ENCODE results near the gene BTBD10. TPM values are rescaled to one million over a fixed set of nuclear protein-coding genes. Genes with fewer than 3 reads are reported as not detected.

BTBD10 gene
- total RNA-seq, 1 experiment from 2014 or later: 29.6 TPM

DNA sequence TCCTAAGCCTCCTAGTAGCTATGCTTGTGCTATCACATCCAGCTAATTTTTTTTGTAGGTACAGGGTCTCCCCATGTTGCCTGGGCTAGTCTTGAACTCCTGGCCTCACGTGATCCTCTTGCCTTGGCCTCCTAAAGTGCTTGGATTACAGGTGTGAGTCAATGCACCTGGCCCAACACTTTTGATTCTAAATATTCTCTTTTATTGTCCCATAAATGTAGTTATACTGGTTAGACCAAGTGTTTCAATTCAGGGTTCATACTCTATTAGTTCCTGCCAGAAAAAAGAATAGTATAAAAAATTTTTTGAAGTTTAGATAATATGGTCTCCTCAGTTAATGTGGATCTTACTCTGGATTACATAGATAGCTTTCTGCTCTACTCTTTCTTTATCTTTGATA is 39.5 kb upstream of the BTBD10 start:
- in situ Hi-C loops (cut with HindIII; ENCODE audit: low pct_unique_long_range_greater_than_20kb, low sequenced_read_pairs): no loop called here
- ChIA-PET CTCF (interaction anchor here (0.8 kb wide), 1 partner anchor 15 kb away, joined by 3 read pairs; no protein-coding TSS in a partner anchor), POLR2A (no interaction called here)
- no peaks in the 10 kb centered on the region for H3K9me3 ChIP-seq (ENCODE audit: control insufficient read depth, insufficient read depth, low read depth, low read length)
- no peak for ATAC-seq
- peaks cover 4% of the 10 kb centered on the region for H3K27me3 ChIP-seq (ENCODE audit: control insufficient read depth, insufficient read depth, low read length)
- TF ChIP-seq TCF7L2 (IDR thresholded peaks at IDR 0.05; ENCODE audit: low read depth, low read length): no peak
- no TSS peak for BruUV-seq (replicated peaks)
- no peaks in the 10 kb centered on the region for H3K4me1 ChIP-seq (ENCODE audit: control insufficient read depth, insufficient read depth, low read length)
- DNase-seq (ENCODE audit: low read depth, low spot score): no peak
- intact Hi-C loops (cut with micrococcal nuclease; ENCODE audit: unreplicated experiment): no loop called here
- no peak overlapping the region for H3K27ac ChIP-seq (ENCODE audit: low read length)
- H3K4me3 ChIP-seq (ENCODE audit: low read depth in 2 of 2, low read length in 2 of 2): no peak overlapping the region
- H3K36me3 ChIP-seq (ENCODE audit: control insufficient read depth, insufficient read depth, low read length): no peaks in the 10 kb centered on the region

DNA sequence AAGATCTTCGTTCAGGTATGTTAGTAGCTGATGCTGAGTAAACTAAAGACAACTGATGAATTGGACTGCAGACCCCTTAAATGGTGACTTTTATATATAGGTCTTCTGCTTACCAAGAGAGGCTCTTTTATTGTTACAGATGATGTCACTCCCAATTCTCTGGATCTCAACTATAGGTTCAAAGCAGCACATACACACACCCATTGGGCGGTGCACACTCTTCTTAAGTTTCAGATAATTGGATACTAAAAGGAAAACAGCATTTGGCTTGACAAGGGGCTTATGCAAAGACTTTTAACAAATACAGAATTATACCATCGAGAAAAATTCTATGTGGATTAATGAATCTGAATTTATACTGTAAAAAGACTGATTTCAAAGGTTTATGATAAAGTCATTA is 32.9 kb upstream of the BTBD10 start, which contains the start of gene PTH:
Gene PTH (minus strand): TSS at position 69 of the 400 bp plus-strand sequence. CDS start 3,142 bp downstream, outside the sequence.
- Histone ChIP-seq H3K27ac (ENCODE audit: low read length) (no peak within 1 kb of the TSS), H3K36me3 (ENCODE audit: control insufficient read depth, insufficient read depth, low read length) (no peaks in the 10 kb centered on the region), H3K4me1 (ENCODE audit: control insufficient read depth, insufficient read depth, low read length) (no peaks in the 10 kb centered on the region), H3K27me3 (ENCODE audit: control insufficient read depth, insufficient read depth, low read length) (peaks cover 21% of the 10 kb centered on the region), H3K4me3 (ENCODE audit: low read depth in 2 of 2, low read length in 2 of 2) (no peak within 1 kb of the TSS), H3K9me3 (ENCODE audit: control insufficient read depth, insufficient read depth, low read depth, low read length) (no peaks in the 10 kb centered on the region)
- ChIA-PET CTCF (no interaction called here), POLR2A (no interaction called here)
- ATAC-seq (no peak), DNase-seq (ENCODE audit: low read depth, low spot score) (no peak)
- BruUV-seq (replicated peaks): no TSS peak
- no peak for TF ChIP-seq SIN3A (IDR thresholded peaks at IDR 0.05; ENCODE audit: borderline replicate concordance, insufficient read depth, low read depth, low read length)
- in situ Hi-C loops (cut with HindIII; ENCODE audit: low pct_unique_long_range_greater_than_20kb, low sequenced_read_pairs) (no loop called here), intact Hi-C loops (cut with micrococcal nuclease; ENCODE audit: unreplicated experiment) (no loop called here)

DNA sequence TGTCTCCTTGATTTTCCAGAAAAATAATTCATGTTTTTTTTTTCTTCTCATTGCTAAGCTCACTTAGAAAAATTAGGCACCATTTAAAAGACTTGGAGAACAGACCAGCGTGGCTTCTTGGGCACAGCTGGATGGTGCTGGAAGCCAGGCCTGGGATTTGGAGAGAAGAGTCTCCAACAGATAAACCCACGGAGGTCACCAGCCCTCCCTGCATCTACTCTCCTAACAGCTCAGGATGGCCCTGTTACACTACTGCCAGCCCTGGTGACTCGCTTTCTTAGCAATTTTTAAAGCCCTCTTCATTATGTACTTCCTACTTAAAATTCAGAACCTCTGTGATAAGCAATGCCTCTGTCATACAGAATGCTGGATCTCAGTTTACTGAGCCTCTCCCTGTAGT is 31.0 kb upstream of the BTBD10 start:
- intact Hi-C loops (cut with micrococcal nuclease; ENCODE audit: unreplicated experiment): no loop called here
- no peak; the same call in 1 of the 2 replicates for ATAC-seq

More for the DNA sequence above, 31.0 kb upstream of the BTBD10 start:
- CTCF ChIA-PET: no interaction called here
- no peak overlapping the region for H3K27ac ChIP-seq (ENCODE audit: low read length)
- POLR2A ChIA-PET: no interaction called here
- H3K4me3 ChIP-seq (ENCODE audit: low read depth in 2 of 2, low read length in 2 of 2): no peak overlapping the region
- peaks cover 21% of the 10 kb centered on the region for H3K27me3 ChIP-seq (ENCODE audit: control insufficient read depth, insufficient read depth, low read length)
- in situ Hi-C loops (cut with HindIII; ENCODE audit: low pct_unique_long_range_greater_than_20kb, low sequenced_read_pairs): no loop called here
- no peaks in the 10 kb centered on the region for H3K9me3 ChIP-seq (ENCODE audit: control insufficient read depth, insufficient read depth, low read depth, low read length)
- TF ChIP-seq TCF7L2 (IDR thresholded peaks at IDR 0.05; ENCODE audit: low read depth, low read length) (no peak), POLR2AphosphoS5 (IDR thresholded peaks at IDR 0.05; ENCODE audit: low read depth, low read length) (no peak), SIN3A (IDR thresholded peaks at IDR 0.05; ENCODE audit: borderline replicate concordance, insufficient read depth, low read depth, low read length) (no peak)
- TF ChIP-seq, protein P1, sequence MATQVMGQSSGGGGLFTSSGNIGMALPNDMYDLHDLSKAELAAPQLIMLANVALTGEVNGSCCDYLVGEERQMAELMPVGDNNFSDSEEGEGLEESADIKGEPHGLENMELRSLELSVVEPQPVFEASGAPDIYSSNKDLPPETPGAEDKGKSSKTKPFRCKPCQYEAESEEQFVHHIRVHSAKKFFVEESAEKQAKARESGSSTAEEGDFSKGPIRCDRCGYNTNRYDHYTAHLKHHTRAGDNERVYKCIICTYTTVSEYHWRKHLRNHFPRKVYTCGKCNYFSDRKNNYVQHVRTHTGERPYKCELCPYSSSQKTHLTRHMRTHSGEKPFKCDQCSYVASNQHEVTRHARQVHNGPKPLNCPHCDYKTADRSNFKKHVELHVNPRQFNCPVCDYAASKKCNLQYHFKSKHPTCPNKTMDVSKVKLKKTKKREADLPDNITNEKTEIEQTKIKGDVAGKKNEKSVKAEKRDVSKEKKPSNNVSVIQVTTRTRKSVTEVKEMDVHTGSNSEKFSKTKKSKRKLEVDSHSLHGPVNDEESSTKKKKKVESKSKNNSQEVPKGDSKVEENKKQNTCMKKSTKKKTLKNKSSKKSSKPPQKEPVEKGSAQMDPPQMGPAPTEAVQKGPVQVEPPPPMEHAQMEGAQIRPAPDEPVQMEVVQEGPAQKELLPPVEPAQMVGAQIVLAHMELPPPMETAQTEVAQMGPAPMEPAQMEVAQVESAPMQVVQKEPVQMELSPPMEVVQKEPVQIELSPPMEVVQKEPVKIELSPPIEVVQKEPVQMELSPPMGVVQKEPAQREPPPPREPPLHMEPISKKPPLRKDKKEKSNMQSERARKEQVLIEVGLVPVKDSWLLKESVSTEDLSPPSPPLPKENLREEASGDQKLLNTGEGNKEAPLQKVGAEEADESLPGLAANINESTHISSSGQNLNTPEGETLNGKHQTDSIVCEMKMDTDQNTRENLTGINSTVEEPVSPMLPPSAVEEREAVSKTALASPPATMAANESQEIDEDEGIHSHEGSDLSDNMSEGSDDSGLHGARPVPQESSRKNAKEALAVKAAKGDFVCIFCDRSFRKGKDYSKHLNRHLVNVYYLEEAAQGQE (IDR thresholded peaks at IDR 0.05; ENCODE audit: insufficient read depth in 1 of 2, low read depth in 2 of 2, low read length in 1 of 2): no peak
- TF ChIP-seq, protein P2, sequence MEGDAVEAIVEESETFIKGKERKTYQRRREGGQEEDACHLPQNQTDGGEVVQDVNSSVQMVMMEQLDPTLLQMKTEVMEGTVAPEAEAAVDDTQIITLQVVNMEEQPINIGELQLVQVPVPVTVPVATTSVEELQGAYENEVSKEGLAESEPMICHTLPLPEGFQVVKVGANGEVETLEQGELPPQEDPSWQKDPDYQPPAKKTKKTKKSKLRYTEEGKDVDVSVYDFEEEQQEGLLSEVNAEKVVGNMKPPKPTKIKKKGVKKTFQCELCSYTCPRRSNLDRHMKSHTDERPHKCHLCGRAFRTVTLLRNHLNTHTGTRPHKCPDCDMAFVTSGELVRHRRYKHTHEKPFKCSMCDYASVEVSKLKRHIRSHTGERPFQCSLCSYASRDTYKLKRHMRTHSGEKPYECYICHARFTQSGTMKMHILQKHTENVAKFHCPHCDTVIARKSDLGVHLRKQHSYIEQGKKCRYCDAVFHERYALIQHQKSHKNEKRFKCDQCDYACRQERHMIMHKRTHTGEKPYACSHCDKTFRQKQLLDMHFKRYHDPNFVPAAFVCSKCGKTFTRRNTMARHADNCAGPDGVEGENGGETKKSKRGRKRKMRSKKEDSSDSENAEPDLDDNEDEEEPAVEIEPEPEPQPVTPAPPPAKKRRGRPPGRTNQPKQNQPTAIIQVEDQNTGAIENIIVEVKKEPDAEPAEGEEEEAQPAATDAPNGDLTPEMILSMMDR (IDR thresholded peaks at IDR 0.05): no peak
- BruUV-seq (replicated peaks): no TSS peak
- no peaks in the 10 kb centered on the region for H3K36me3 ChIP-seq (ENCODE audit: control insufficient read depth, insufficient read depth, low read length)
- no peaks in the 10 kb centered on the region for H3K4me1 ChIP-seq (ENCODE audit: control insufficient read depth, insufficient read depth, low read length)
- DNase-seq (ENCODE audit: low read depth, low spot score): no peak

Data from Panc1 (cell line).